Measurements from ENCODE around the gene TCL1B. TPM values are rescaled to one million over a fixed set of nuclear protein-coding genes. Genes with fewer than 3 reads are reported as not detected.

TCL1B gene
- total RNA-seq, 1 donor from 2014 or later: not detected

DNA sequence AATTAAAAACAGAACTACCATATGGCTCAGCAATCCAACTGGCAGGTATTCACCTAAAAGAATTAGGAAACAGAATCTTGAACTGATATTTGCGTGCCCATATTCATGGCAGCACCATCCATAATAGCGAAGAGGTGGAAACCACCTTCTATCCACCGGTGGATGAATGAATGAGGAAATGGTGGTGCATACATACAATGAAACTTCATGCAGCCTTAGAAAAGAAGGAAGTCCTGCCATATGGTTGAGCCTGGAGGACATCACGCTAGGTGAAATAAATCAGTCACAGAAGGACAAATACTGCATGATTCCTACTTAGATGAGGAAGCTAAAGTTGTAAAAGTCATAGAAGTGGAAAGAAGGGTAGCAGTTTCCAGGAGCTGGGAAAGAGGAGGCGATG lies 21.1 kb downstream of the TCL1B start:
- Mint-ChIP-seq H3K4me3 (no peak overlapping the region), H3K27ac (no peak overlapping the region), H3K9me3 (no peaks in the 10 kb centered on the region), H3K4me1 (ENCODE audit: unreplicated experiment) (no peaks in the 10 kb centered on the region), H3K36me3 (no peaks in the 10 kb centered on the region), H3K27me3 (peaks cover 30% of the 10 kb centered on the region)
- TF ChIP-seq, protein P1, sequence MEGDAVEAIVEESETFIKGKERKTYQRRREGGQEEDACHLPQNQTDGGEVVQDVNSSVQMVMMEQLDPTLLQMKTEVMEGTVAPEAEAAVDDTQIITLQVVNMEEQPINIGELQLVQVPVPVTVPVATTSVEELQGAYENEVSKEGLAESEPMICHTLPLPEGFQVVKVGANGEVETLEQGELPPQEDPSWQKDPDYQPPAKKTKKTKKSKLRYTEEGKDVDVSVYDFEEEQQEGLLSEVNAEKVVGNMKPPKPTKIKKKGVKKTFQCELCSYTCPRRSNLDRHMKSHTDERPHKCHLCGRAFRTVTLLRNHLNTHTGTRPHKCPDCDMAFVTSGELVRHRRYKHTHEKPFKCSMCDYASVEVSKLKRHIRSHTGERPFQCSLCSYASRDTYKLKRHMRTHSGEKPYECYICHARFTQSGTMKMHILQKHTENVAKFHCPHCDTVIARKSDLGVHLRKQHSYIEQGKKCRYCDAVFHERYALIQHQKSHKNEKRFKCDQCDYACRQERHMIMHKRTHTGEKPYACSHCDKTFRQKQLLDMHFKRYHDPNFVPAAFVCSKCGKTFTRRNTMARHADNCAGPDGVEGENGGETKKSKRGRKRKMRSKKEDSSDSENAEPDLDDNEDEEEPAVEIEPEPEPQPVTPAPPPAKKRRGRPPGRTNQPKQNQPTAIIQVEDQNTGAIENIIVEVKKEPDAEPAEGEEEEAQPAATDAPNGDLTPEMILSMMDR (conservative IDR thresholded peaks at IDR 0.05): no peak
- no peak for DNase-seq (ENCODE audit: extremely low spot score, unreplicated experiment)

DNA sequence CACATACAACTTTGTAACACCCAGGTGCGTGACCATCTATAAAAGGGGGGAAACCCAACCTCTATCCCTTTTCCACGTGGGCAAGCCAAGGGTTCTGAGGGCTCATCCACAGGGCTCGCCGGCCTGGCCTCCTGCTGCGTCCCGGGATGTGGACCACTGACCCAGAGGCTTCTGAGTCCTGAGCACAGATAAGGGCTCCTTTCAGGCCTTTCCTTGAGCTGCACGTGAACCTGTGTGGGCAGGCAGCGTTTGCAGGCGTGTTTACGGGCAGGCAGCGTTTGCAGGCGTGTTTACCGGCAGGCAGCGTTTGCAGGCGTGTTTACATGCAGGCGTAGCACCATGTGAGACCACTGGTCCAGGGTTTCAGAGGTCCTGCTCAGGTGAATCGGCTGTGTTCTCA lies 23.9 kb downstream of the TCL1B start:
- no peak overlapping the region for H3K4me3 Mint-ChIP-seq
- DNase-seq (ENCODE audit: extremely low spot score, unreplicated experiment): no peak
- H3K36me3 Mint-ChIP-seq: no peaks in the 10 kb centered on the region
- peaks cover 21% of the 10 kb centered on the region for H3K27me3 Mint-ChIP-seq
- H3K9me3 Mint-ChIP-seq: no peaks in the 10 kb centered on the region
- TF ChIP-seq, protein P1 (conservative IDR thresholded peaks at IDR 0.05): no peak
- no peak overlapping the region for H3K27ac Mint-ChIP-seq
- H3K4me1 Mint-ChIP-seq (ENCODE audit: unreplicated experiment): no peaks in the 10 kb centered on the region

DNA sequence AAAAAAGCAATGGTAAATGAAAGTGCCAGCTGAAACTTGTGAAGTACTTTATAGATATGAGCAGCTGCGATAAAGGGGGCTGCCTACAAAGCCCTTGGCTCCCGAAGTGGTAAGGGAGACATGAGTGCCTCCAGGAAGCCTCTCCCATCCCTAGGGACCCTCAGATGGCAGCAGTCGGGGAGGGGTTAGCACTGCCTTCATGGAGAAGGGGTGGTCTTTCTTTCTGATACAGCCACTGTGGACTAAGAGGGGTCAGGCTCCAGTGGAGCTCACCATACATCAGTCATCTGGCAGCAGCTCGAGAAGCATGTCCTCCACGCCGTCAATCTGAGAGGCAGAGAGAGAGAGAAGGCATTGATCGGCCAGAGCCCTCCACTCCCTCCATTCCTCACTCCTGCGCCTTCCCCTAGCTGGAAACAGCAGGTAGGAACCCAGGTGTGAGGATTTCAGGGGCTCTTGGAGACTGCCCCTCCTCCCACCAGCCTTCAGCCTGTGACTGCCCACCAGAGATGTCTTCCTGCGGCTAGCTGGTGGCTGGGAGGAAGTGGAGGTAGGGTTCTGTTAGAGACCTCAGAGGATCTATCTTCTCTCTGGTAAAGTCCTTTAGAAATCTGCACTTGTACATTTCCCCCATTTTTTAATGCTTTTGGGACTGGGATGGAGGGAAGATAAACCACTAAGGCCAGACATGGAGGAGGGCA lies 25.4 kb downstream of the TCL1B start:
- TF ChIP-seq, protein P1 (conservative IDR thresholded peaks at IDR 0.05): no peak
- H3K9me3 Mint-ChIP-seq: no peaks in the 10 kb centered on the region
- H3K4me3 Mint-ChIP-seq: no peak overlapping the region
- no peak for DNase-seq (ENCODE audit: extremely low spot score, unreplicated experiment)
- H3K27me3 Mint-ChIP-seq: peaks cover 23% of the 10 kb centered on the region
- H3K36me3 Mint-ChIP-seq: no peaks in the 10 kb centered on the region
- no peaks in the 10 kb centered on the region for H3K4me1 Mint-ChIP-seq (ENCODE audit: unreplicated experiment)
- H3K27ac Mint-ChIP-seq: no peak overlapping the region

DNA sequence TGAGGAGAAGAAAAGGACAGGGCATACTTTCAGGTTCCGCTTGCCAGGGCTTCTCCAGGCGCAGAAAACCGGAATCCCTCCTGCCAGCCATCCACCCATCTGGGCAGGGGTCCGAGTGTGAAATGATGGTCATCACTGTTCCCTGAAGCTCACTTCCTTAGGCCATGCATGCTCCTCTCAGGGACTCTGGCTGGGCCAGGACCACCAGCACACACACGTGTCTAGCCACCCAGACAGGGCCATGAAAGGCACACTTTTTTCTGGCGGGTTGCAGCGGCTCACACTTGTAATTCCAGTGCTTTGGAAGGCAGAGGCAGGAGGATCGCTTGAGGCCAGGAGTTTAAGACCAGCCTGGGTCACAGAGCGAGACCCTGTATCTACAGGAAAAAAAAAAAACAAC lies 26.2 kb downstream of the TCL1B start:
- Mint-ChIP-seq H3K36me3 (no peaks in the 10 kb centered on the region), H3K27me3 (peaks cover 23% of the 10 kb centered on the region), H3K9me3 (no peaks in the 10 kb centered on the region), H3K4me1 (ENCODE audit: unreplicated experiment) (no peaks in the 10 kb centered on the region), H3K27ac (no peak overlapping the region), H3K4me3 (no peak overlapping the region)
- TF ChIP-seq, protein P1 (conservative IDR thresholded peaks at IDR 0.05): no peak
- no peak for DNase-seq (ENCODE audit: extremely low spot score, unreplicated experiment)

DNA sequence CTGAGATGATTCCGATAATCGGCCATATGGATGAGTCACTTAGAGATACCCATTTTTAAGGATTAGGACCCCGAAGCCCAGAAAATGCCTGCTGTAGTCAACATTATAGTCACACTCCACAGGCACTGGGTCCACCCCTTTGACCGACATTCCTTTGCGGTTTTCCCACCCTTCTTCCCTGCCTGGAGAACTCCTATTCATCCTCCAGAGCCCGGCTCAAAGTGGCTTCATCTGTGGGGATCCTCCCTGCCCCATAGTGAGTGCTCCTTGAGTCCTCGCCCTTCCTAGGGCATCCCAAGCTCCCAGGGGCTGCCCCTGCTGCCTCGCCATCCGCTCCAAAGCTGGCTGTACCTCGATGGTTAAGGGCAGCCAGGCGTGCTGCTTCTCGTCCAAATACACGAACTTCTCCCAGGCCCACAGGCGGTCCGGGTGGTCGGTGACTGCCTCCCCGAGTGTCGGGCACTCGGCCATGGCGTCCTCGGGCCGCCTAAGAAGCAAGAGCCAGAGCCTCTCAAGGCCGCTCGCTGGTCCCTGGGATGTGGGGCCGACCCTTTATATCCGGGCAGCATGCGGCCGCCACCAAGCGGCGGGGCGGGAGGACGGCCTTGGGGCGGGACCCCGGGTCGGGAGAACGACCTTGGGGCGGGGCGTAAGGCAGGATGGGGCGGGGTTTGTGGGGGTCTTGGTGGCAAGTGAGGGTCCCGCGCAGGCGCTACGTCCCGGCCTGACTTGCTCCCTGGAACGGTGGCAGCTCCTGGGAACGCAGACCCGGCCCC lies 27.6 kb downstream of the TCL1B start, which contains the start of gene TCL1A:
Gene TCL1A (minus strand): TSS at position 530 of the 776 bp plus-strand sequence. CDS start 59 bp downstream, at position 471.
- DNase-seq (ENCODE audit: extremely low spot score, unreplicated experiment): no peak
- no peaks in the 10 kb centered on the region for H3K4me1 Mint-ChIP-seq (ENCODE audit: unreplicated experiment)
- no peaks in the 10 kb centered on the region for H3K9me3 Mint-ChIP-seq
- H3K27me3 Mint-ChIP-seq: peaks cover 23% of the 10 kb centered on the region
- H3K36me3 Mint-ChIP-seq: no peaks in the 10 kb centered on the region
- H3K4me3 Mint-ChIP-seq: no peak within 1 kb of the TSS
- no peak within 1 kb of the TSS for H3K27ac Mint-ChIP-seq
- TF ChIP-seq, protein P1 (conservative IDR thresholded peaks at IDR 0.05): no peak

Data from type B pancreatic cell (in vitro differentiated cells).